Measurements from ENCODE around the gene PTOV1.

PTOV1 gene

GRCh38 chr19:49878744-49879070, 27.7 kb downstream of the PTOV1 start:
- Histone ChIP-seq H2AFZ (ENCODE audit: low read depth, low read length) (no peak overlapping the region), H4K20me1 (ENCODE audit: insufficient read depth, low read length) (no peaks in the 10 kb centered on the region; the same call in 1 of the 2 replicates), H3K9ac (ENCODE audit: low read length) (0 out of 2 replicates have a peak overlapping the region, but pooled peaks have one; percentile 90), H3K27me3 (ENCODE audit: low read depth, low read length) (no peaks in the 10 kb centered on the region), H3K4me2 (ENCODE audit: low read length) (peak overlapping the region; percentile 85), H3K79me2 (ENCODE audit: low read length) (peaks cover 33% of the 10 kb centered on the region), H3K4me3 (ENCODE audit: low read length) (peak overlapping the region; percentile 88), H3K27ac (ENCODE audit: low read length) (peak overlapping the region; percentile 85; the same call in 1 of the 2 replicates), H3K36me3 (replicated peaks; ENCODE audit: low read depth, low read length) (peaks cover 45% of the 10 kb centered on the region), H3K9me3 (ENCODE audit: insufficient read depth, low read length) (no peaks in the 10 kb centered on the region), H3K4me1 (ENCODE audit: low read length) (peaks cover 20% of the 10 kb centered on the region)
- TF ChIP-seq EZH2phosphoT487 (IDR thresholded peaks at IDR 0.05; ENCODE audit: low read depth) (no peak), CTCF (IDR thresholded peaks at IDR 0.05; ENCODE audit: low read depth, low read length) (no peak)

GRCh38 chr19:49879243-49879963, 28.4 kb downstream of the PTOV1 start:
- Histone ChIP-seq H2AFZ (ENCODE audit: low read depth, low read length) (no peak overlapping the region), H3K27ac (ENCODE audit: low read length) (peak overlapping the region; percentile 85; the same call in 1 of the 2 replicates), H3K36me3 (replicated peaks; ENCODE audit: low read depth, low read length) (peaks cover 52% of the 10 kb centered on the region), H3K4me2 (ENCODE audit: low read length) (0 out of 2 replicates have a peak overlapping the region, but pooled peaks have one; percentile 85), H3K79me2 (ENCODE audit: low read length) (peaks cover 31% of the 10 kb centered on the region), H3K4me3 (ENCODE audit: low read length) (no peak overlapping the region), H4K20me1 (ENCODE audit: insufficient read depth, low read length) (no peaks in the 10 kb centered on the region; the same call in 1 of the 2 replicates), H3K9me3 (ENCODE audit: insufficient read depth, low read length) (no peaks in the 10 kb centered on the region), H3K9ac (ENCODE audit: low read length) (no peak overlapping the region), H3K27me3 (ENCODE audit: low read depth, low read length) (no peaks in the 10 kb centered on the region), H3K4me1 (ENCODE audit: low read length) (peaks cover 20% of the 10 kb centered on the region)
- TF ChIP-seq CTCF (IDR thresholded peaks at IDR 0.05; ENCODE audit: low read depth, low read length) (no peak), EZH2phosphoT487 (IDR thresholded peaks at IDR 0.05; ENCODE audit: low read depth) (no peak)

GRCh38 chr19:49880162-49880869, 29.4 kb downstream of the PTOV1 start:
- H3K36me3 ChIP-seq (replicated peaks; ENCODE audit: low read depth, low read length), result peaks cover 58% of the 10 kb centered on the region

More at GRCh38 chr19:49880162-49880869, 29.4 kb downstream of the PTOV1 start:
- H3K9me3 ChIP-seq (ENCODE audit: insufficient read depth, low read length), result no peaks in the 10 kb centered on the region
- no peak overlapping the region for H3K9ac ChIP-seq (ENCODE audit: low read length)
- no peak overlapping the region for H3K4me3 ChIP-seq (ENCODE audit: low read length)
- H4K20me1 ChIP-seq (ENCODE audit: insufficient read depth, low read length), result no peaks in the 10 kb centered on the region; the same call in 1 of the 2 replicates
- H2AFZ ChIP-seq (ENCODE audit: low read depth, low read length), result no peak overlapping the region
- H3K79me2 ChIP-seq (ENCODE audit: low read length), result peaks cover 22% of the 10 kb centered on the region
- no peaks in the 10 kb centered on the region for H3K27me3 ChIP-seq (ENCODE audit: low read depth, low read length)
- no peak overlapping the region for H3K4me2 ChIP-seq (ENCODE audit: low read length)
- peaks cover 18% of the 10 kb centered on the region for H3K4me1 ChIP-seq (ENCODE audit: low read length)
- no peak for TF ChIP-seq EZH2phosphoT487 (IDR thresholded peaks at IDR 0.05; ENCODE audit: low read depth)
- TF ChIP-seq CTCF (IDR thresholded peaks at IDR 0.05; ENCODE audit: low read depth, low read length), result no peak
- no peak overlapping the region for H3K27ac ChIP-seq (ENCODE audit: low read length)

Data from OCI-LY3 (cell line).